HG02943 (cell line): ENCODE measurements around the gene CRACR2A.

ENCODE experiments used
- ATAC-seq: cut with Tn5 transposase; IDR thresholded peaks from one replicate; pipeline ENCODE4 v1.9.1; 2021; ENCODE audit warnings: mild to moderate bottlenecking, low read depth, moderate library complexity; ENCODE audit not compliant: unreplicated experiment

The CRACR2A gene

DNA sequence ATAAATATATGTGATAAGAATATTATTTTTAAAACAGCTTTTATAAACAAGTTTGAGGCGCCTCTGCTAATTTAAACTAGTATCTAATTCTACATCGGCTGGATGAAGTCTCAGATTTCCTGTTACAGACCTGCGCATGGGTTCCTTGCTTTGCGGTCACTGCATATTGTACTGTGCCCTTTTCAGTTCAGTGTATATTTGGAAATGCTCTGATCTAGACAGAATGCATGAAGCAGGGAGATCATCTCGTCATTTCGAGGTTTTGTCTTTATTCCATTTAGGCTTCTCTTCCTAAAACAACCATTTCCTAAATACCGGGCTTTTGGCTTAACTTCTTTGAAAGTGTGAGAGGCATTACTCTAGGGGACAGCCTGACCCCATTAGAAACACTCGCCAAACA is 25.6 kb downstream of the CRACR2A start:
- ATAC-seq: no peak

DNA sequence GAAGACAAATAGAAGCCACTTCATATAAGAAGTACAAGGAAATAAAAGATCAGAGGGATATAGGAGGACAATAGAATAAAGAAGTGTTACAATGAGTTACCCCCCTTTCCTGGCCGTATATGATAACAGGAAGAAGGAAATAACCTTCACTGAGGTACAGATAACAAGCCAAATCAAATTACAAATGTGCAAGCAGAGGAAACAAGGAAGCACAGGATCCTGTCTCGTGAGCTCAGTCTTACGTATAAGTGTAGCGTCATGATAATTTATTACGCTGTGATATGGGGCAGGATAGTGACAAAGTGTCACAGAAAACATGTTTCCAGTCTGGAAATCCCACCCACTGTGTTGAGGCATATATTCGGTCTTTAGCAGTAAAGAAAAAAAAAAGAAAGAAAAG is 26.5 kb downstream of the CRACR2A start:
- no peak for ATAC-seq

DNA sequence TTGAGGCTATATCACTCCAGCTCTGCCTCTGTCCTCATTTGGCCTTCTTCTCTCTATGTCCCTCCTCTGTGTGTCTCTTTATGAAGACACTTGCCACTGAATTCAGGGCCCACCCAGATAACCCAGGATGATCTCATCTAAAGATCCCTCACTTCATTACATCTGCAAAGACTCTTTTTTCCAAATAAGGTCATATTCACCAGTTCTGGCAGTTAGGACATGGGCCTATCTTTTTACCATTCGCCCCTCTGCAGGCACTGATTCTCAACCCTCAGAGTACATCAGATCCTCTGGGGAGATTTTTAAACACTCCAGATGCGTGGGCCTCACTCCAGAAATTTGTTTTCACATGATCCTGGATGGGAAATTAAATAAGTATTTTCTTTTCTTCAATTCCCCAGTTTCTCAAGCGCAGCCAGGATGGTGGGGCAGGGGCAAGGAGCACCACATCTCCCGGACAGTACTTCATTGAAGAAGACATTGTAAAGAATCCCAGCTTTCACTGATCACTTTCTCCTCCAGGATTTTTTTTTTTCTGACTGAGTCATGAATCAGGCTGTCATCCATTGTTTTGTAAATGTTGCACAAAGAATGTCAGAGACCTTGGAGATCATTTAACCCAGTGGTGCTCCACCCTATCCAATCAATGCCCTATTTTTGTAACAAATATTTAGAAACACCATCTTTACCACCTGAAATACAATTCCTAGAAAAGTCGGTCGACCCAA is 27.4 kb downstream of the CRACR2A start:
- ATAC-seq: no peak

DNA sequence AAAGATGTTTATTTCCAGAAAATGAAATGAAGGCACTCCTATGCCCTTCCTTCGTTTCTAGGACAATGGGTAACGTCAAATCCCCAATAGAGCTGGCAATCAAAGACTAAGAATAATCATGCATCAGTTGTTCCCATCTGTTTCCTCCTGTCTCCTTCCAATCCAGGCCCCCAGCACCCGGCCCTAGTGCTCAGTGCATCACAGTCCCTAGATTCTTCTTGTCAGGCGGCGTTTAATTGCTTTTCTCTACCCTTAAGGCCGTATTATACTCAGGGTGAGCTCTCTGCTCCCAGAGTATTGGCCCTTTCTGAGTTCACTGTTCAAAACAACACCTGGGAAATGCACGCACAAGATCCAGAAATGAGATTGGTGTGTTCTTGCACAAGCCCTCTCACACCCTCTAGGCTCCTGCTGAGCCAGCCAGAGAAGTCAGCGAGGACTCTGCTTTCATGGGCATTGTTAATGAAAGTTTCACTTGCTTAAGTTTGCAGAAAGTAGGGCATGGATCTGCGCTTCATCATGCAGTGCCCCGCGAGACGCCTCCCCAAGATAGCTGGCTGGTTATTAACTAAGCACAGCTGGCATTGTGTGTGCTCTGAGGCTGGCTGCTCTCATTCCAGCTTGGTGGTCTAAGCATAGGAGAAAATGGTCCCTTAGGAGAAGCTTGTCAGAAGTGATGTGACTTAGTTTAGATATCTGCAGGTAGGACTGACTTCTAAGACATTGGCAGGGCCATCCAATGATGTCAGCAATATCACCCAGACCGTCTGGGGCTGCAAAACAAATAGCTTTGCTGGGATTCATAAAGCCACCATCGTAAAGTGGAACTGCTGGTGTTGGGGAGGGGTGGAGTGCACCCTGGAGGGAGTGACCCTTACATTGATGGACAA is 28.7 kb downstream of the CRACR2A start:
- no peak for ATAC-seq

DNA sequence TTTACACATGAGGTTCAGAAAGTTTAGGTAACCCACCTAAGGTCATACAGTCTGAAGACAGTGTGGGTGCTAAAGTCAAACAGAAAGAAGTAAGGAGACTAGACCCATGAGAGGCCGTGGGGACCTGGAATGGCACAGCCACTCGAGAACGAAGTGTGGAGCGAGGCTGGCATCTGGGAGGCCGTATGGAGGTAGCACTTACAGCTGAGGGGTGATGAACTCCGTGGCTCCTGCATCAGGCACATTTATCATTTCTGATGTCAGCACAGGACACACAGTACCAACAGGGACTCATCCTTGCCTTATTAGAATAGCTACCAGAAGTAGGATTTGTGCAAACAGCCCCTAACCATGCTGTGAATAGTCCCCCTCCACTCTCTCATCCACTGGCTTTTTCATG is 30.5 kb downstream of the CRACR2A start:
- no peak for ATAC-seq

DNA sequence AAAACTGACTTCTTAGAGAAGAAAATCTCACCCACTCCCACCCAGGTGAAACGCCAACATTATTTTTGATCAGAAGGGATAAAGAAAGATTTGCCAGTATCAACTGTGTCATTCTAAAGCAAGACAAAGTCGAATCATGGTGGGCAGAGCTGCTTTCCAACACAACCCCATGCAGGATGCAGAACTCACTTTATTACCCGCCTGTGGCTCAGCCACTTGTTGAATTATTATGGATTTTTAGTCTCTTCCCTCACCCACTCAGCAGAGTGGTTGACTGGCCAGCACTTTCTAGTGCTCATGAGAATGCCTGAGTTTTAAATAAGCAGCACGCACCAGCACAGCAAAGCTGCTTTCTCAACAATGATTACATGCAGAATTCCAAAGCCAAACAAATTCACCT is 32.1 kb downstream of the CRACR2A start:
- no peak for ATAC-seq

DNA sequence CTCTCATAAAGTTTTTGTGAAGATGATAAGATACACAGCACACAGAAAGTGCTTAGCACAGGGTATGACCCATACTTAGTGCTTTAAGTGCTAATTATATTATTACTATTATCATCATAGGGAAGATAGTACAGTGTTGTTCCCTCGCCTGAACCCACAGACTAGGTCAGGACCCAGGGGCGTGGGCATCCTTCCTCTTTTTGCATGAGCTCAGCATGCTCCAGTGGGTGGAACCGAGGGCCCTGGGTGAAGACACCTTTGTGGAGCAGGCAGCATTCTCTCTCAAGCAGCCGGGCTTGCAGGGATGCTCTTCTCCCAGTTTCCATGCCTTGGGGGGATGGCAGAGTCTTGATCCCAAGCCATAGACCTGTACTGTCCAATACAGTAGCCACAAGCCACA is 34.8 kb downstream of the CRACR2A start:
- no peak for ATAC-seq

DNA sequence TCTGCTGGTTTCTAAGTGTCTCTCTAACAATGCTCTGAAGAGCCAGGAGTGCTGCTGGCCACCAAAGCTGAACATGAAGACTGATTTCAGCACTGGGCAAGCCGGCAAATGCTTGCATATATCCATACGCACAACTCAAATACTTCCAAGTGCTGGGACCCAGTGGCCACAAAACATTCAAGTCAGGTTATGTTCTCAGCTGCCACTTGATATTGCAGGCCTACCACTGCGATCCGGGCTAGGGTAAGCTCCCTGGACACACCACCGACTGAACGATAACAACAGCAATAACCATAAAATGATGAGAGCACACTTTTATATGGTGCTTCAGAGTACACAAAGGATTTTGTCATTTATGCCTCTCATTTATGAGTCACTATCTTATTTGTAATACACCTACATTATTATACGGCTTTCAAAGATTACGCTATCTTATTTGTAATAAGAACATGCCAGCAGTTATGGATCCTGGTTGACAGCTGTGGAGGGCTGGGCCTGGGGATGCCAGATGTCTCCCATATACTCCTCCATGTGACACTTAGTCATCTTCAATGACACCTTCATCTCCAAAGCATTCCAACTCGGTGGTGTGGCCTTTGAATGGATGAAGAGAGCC is 35.5 kb downstream of the CRACR2A start:
- ATAC-seq: no peak

DNA sequence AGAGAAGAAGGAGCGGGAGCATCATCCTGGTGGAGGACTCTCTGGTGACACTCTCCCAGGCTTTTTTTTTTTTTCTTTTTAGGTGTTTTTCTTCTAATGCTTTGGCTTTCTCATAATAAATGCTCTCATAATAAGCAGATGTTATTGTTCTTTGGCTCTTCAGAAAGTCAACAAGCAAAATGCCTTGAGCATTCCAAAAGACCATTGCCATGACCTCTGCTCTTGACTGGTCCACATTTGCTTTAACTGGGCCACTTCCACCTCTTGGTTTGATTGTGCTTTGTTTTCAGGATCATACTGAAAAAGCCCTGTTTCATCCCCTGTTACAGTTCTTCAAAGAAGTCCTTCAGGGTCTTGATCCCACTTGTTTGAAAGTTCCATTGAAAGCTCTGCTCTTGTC is 36.9 kb downstream of the CRACR2A start:
- no peak for ATAC-seq

DNA sequence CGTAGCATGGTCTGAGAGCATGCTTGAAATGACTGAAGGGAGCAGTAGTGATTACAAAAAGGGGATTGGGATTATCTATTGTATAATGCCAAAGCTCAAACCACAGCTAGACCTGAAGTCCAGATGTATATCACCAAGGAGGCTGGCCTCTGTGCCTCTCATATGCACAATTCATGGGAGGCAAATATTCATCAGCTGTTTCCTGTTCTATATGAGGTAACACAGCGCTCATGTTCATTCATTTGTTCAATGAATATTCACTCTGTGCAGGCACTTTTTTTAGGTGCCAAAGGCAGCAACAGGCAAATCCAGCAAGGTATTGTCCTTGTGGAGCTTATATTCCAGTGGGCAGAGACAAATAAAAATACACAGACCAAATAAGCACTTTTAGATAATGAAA is 39.0 kb downstream of the CRACR2A start:
- no peak for ATAC-seq

DNA sequence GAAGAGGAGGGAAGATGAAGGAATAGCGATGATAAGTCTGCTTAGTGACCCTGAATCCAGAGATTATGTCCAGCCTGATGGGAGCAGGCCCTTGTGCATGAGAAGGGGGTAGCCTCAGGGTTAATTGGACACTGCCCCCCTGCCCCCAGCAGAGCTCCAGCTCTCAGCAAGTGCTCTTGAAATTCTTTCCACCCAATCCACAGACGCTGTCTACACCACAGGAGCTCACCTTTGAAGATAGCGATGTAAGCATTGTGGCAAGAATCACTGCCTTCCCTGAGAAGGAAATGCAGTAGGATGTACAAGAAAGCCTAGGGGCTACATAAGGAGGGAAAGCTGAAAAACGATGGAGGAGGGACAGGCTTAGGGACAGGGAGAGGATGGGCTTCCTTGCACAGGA is 39.4 kb downstream of the CRACR2A start:
- ATAC-seq: no peak

DNA sequence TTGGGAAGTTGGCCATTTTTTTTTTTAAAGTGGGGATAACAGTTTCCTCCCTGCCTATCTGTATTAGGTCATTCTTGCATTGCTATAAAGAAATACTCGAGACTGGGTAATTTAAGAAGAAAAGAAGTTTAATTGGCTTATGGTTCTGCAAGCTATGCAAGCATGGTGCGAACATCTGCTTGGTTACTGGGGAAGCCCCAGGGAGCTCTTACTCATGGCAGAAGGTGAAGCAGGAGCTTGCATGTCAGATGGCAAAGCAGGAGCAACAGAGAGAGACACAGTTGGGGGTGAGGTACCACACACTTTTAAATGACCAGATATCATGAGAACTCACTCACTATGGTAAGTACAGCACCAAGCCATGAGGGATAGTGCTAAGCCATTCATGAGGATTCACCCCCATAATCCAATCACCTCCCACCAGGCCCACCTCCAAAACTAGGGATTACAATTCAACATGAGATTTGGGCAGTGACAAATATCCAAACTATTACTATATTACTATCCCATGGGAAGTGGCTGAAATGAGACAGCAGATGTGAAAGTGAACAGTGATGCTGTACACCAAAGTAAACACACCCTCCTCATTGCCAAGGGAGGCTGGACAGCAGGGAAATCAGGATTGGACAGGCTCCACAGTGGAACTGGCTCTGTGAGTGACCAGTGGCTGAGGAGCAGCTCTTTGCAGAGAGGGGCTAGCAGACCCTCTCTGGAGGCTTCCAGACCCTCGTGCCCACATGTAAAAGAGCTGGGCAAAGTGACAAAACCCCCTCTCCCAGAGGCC is 40.5 kb downstream of the CRACR2A start:
- no peak for ATAC-seq

DNA sequence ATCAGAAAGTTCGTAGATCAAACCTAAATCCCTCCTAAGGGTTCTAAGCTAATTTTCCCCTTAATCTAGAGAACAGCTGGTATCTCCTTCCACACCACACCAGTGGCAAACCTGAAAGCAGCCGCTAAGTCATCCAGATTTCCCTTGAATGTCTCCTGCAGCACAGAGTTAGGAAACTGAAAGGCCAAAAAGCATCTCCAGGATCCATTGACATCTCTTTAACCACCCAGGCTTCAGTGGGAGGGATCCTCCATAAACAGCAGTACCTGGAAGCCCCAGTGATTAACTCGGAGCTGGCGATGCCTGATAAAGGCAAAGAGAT is 47.6 kb downstream of the CRACR2A start:
- ATAC-seq: no peak

DNA sequence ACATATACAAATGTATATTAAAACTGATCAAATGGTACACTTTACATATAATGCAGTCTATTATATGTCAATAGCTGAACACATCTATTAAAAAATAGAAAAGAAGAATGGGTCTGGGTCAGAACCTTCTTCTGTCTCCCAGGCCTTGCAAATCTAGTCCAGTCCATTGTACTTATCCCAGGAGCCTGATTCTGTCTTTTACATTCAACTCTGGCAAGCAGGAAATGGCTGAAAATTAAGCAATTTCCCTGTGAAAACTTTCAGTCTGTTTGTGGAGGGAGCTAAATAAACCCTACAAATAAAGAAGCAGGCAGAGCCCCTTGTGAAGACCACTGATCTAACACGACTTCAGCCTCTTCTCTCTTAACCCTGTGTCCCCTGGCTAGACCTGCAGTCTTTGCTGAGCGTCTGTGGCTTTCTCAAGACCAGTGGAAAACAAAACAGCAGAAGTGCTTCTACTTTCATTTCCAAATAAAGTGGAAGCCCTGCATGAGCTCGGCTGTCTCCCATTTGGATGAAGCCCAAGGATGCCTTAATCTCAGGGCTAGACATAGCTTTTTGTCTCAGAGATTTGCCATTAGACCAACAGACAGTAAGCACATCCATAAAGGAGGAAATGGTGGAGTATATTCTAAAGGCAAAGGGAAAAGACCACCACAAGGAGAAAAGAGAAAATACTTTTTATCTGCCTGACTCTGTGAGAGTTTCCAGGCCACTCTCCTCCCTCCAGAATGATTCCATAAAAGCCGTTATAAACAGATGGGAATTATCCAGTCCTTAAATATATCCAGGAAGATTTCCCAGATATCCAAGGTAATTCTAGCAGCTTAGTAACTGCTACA is 48.2 kb downstream of the CRACR2A start:
- no peak for ATAC-seq

DNA sequence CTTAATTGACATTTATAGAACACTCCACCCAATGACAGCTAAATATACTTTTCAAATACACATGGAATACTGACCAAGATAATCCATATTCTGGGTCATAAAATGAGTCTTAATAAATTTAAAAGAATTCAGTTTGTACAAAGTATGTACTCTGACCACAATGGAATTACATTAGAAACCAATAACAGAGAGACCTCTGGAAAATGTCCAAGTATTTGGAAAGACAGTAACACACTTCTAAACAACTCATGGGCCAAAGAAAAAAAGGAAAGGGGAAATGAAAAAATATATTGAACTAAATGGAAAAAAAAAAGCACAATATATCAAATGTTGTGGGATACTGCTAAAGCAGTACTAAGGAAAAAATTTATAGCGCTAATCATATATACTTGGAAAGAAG is 52.0 kb downstream of the CRACR2A start:
- ATAC-seq: no peak

DNA sequence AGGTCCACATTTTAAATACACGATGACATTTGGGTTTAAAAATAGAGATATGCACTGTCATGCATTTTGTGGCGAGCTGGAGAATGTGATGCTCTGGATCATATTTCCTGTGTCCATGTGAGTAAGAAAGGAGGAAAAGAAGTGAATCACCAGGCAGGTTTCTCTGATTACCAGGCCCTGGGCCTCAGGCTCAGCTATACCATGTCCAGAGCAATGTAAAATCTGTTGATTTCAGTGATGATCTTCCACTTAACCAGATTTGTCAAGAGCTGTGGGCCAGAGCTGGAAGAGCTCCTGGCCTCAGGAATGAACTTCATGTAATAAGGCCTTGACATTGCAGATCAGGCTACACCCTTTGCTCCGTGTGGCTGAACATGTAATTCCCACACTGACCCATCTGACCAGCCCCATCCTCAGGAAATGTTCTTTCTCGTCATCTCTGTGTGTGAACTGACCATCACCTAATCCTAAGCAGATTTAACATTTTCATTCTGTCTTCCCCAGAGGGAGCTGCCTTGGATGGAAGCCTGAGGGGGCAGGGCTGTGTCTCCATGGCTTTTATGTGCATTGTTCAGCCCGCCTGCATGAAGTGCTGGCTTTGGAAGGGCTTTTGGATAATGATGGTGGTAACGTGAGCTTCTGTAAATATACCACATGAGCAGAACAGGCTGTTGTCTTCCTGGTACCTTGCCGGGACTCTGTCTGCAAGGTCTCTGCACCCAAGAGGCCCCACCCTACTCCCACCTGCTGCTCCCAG is 54.5 kb downstream of the CRACR2A start:
- no peak for ATAC-seq

DNA sequence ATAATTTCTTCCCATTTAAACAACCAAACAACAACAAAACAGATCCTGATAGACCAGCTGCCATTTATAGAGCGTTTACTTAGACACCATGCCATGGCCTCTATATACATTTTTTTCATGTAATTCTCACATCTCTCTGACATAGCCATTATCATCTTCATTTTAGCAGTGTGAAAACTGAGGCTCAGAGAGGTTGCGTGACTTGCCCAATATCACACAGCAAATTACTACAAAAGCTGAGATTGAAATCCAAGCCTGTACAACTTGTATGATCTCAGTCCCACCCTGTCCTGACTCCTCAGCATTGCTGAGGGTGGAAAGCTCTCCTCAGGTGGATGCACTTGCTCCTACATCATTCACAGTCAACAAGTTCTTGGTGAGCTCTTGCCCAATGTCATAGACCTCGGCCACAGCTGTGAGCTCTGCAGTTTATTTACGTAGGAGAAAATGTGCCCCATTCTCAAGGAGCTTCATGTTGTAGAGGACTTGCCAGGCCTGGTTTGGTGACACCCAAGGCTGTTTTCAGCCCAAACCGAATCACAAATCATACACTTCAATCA is 55.5 kb downstream of the CRACR2A start:
- ATAC-seq: no peak

DNA sequence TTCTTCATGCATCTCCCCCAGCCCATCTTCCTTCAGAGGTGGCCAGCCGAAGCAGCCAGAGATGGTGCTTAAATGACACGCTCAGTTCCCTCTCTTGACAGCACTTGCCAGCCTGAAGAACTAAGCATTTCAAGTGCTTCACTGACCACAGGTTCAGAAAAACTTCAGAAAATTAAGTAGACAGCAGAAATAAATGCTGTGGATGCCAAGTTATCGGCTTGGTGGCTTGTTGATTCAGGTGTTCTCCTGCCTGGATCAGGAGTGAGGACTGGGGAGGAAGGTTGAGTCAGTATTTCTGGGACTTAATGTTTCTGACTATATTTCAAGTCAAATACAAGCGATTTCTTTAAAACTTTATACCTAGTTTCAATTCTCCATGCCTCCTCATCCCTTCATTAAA is 58.2 kb downstream of the CRACR2A start:
- ATAC-seq: no peak
